SKM-1 treated with dmso at 0.1 percent for 144 hours (cell line): ENCODE measurements around the gene CDK5.
"Not testable (repeated sequence)": the region's sequence is repeated elsewhere in the genome, so short reads cannot be mapped to it uniquely, and the experiment has no call there.

Experiments used
- DNase-seq: peaks from one replicate; lab custom pipeline; 2025; ENCODE audit not compliant: unreplicated experiment; lab: John Stamatoyannopoulos, UW

CDK5 gene

DNA sequence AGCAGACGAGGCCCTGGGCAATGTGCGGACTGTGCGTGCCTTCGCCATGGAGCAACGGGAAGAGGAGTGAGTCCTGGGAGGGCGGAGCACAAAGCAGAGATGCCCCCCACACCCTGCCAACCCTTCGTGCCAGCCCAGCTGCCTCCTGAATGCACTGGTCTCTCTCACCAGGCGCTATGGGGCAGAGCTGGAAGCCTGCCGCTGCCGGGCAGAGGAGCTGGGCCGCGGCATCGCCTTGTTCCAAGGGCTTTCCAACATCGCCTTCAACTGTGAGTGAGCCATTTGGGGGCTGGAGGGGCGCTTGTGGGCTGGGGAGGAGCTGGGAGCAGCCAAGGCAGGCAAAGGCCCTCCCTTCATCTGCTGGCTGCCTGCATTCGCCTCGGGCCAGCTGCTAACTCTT, 21.8 kb downstream of the CDK5 start:
- no peak for DNase-seq

DNA sequence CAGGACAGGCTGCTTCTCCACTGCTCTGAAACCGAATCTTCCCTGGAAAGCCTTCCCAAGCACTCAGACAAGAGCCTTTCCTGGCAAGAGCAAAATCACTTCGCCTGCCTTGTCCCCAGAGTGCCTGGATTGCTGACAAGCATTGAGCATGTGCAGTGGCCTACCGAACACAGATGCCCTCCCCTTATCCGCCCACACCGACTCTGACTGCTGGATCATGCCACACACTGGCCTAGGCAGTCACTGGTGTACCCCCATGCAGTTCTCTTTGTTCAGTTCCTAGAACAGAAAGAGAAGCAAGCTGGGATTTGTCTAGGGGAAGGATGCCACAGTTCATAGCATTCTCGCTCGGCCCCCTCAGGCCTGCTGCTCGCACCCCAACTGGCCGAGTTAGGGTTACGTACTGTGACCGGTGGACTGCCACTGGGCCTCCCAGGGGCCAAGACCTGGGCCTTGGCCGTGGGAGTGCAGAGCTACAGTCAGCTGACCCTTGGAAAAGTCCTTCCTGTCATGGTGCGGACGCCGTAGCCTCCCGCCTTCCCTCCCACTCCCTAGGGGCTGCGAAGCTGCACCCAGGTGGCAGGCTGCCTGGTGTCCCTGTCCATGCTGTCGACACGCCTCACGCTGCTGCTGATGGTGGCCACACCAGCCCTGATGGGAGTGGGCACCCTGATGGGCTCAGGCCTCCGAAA, 22.5 kb downstream of the CDK5 start:
- DNase-seq: no peak

DNA sequence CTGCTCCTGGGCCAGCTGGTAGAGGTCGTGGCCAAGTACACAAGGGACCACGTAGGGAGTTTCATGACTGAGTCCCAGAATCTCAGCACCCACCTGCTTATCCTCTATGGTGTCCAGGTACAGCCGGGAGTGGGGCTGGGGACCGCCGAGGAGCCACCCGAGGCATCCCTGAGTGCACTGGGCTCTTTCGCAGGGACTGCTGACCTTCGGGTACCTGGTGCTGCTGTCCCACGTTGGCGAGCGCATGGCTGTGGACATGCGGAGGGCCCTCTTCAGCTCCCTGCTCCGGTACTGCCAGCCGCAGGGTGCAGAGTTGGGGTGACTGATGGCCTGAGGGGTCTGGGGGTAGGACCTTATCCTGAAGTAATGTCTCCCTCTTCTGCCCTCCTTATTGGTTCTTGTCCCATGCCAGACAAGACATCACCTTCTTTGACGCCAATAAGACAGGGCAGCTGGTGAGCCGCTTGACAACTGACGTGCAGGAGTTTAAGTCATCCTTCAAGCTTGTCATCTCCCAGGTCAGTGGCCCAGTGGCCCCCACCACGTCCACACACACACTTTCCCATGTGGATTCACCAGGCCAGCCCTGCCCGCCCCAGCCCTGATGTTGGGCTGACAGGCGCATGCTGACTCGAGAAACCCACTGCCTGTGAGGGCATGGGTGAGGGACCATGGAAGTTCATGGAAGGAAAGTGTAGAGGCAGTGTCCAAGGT, 23.2 kb downstream of the CDK5 start:
- no peak for DNase-seq

DNA sequence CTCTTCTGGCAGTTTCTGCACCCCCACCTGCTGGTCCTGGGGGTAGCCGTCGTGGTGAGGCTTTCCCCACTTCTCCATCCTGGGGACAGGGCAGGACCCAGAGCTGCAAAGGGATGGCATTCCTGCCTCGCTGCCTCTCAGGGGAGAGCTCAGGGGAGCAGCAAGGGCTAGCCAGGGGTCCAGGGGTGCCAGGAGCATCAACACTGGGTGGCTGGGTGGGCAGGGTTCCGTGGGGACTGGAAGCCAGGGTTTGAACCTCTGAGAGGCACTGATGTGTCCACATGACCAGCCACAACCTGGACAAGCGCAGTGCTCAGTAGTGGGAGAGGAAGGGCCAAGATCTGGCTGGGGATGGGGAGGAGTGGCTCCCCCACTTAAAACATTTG, 23.8 kb downstream of the CDK5 start:
- DNase-seq: no peak

DNA sequence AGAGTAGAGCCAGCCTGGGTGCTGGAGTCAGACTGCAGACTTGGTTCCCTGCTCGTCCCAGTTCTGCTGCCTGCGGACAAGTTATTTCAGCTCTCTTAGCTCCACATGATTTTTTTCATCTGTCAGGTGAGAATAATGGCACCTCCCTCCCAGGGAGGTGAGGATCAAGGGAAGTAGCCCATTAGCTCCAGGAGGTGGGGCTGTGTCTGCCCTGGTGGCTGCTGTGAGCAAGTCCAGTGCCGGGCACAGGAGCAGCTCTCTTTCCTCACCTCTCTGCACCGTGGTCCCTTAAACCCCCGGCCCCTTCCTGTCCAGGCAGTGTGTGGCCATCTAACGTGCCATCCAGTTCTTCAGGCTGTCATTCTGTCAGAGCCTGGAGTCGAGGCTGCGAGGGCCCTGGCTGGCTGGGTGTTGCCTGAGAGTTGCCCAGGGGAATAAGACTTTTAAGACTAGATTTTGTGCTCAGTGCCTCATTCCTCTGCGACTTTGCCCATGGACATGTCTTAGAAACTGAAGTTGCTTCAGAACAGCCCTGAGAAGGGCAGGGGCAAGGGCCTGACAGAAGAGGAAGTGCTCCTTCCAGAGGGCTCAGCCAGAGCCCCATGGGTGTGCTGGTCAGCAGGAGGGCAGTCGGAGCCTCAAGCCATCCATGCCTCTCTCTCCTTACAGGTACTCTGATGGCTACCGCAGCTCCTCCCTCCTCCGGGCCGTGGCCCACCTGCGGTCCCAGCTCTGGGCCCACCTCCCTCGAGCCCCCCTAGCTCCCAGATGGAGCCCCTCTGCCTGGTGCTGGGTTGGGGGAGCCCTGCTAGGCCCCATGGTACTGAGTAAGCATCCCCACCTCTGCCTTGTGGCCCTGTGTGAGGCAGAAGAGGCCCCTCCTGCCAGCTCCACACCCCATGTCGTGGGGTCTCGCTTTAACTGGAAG, 24.5 kb downstream of the CDK5 start:
- DNase-seq: no peak

DNA sequence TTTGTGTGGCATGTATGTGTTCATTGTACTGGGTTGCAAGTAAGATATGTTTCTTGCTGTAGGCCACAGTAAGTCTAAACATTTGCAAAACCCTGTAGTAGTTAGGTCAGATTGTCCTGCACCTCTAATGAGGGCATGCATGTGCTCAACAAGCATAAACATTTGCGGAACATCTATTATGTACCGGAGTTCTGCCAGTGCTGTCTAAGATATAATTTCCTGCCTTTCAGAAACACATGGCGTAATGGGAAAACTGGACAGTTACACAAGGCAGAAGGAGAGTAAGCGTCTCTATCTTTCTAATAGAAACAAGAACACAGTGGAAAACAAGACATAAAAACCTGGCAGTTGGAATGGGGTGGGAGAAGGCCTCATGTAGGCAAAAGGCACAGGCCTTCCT, 26.7 kb downstream of the CDK5 start:
- no peak for DNase-seq

DNA sequence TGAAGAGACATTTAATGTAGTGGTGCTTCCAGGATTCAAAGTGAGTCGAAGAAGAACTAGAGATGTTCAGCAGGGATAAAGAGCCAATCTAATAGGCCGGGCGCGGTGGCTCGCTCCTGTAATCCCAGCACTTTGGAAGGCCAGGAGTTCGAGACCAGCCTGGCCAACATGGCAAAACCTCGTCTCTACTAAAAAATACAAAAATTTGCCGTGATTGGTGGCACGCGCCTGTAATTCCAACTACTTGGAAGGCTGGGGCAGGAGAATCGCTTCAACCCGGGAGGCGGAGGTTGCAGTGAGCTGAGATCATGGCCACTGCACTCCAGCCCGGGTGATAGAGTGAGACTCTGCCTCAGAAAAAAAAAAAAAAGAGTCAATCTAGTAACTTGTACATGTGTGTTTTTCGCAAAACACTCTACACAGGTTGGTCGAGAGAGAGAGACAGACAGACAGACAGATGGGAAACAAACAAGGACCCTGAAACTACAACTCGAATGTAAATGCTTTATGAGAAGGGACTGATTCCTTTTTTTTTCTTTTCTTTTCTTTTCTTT, 28.7 kb downstream of the CDK5 start:
- DNase-seq: no peak

DNA sequence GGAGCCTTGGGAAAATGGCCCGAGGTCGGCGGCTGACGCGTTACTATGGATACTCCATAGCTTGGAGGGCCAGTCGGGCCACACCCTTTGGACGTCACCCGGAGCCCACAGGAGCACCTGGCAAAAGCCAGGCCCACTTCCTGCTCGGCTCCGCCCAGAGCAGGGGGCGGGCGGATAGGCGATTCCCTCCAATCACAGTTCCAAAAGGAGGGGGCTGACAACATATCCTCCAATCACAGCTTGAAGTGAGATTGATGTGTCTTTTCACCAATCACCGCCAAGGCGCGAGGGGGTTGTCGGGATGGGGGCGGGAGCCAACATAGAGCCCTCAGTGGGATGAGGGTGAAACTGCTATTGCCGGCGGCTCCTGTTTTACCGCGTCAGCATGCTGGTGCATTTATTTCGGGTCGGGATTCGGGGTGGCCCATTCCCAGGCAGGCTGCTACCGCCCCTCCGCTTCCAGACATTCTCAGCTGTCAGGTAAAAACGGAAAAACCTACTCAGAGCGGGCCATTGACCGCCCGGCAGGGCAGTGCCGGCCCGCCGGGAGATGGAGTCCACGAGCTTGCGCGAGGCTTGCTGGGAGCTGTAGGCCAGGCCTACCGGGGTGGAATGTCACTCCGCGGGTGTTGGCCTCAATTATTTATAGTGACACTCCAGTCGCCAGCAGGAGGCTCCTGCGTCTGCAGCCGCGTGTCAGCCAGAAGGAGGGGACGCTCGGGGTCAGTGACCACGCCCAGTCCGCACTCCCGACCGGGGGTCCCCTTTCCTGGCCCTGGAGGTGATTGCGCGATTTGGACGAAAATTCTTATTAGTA, 29.4 kb downstream of the CDK5 start, which contains the start of gene ABCB8:
TSS of gene ABCB8 (plus strand) at position 320 of the 817 bp plus-strand sequence. CDS start at position 386, 66 bp downstream.
- DNase-seq: peak; percentile 80

DNA sequence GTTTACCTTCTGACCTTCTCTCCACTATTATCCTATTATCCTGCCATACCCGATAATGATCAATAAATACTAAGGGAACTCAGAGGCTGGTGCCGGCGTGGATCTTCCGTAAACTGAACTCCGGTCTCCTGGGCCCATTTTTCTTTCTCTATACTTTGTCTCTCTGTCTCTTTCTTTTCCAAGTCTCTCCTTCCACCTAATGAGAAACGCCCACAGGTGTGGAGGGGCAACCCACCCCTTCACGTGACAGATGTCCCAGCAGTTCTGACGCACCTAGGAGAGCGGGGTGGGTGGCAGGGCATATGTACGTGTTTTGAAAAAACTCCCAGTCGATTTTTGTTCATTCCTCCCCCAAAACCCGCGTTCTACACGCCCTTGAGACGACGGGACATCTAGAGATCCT, 30.0 kb downstream of the CDK5 start:
- DNase-seq: not testable (repeated sequence)

DNA sequence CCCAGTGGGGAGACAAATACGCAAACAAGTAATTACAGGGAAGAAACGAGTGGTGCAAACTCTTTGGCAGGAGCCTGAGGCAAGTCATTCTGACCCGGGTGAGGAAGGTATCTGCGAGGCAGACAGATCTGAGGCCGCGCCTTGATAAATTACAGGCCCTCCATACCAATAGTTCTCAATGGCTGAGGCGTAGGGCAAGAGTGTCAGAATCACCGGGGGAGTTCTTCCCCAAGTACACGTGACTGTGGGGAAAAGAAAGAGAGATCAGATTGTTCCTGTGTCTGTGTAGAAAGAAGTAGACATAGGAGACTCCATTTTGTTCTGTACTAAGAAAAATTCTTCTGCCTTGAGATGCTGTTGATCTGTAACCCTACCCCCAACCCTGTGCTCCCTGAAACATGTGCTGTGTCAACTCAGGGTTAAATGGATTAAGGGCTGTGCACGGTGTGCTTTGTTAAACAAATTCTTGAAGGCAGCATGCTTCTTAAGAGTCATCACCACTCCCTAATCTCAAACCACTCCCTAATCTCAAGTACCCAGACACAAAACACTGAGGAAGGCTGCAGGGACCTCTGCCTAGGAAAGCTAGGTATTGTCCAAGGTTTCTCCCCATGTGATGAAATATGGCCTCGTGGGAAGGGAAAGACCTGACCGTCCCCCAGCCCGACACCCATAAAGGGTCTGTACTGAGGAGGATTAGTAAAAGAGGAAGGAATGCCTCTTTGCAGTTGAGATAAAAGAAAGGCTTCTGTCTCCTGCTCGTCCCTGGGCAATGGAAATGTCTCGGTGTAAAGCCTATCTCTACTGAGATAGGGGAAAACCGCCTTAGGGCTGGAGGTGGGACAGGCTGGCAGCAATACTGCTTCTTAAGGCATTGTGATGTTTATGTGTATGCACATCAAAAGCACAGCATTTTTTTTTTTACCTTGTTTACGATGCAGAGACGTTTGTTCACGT, 30.6 kb downstream of the CDK5 start:
- DNase-seq: not testable (repeated sequence)

DNA sequence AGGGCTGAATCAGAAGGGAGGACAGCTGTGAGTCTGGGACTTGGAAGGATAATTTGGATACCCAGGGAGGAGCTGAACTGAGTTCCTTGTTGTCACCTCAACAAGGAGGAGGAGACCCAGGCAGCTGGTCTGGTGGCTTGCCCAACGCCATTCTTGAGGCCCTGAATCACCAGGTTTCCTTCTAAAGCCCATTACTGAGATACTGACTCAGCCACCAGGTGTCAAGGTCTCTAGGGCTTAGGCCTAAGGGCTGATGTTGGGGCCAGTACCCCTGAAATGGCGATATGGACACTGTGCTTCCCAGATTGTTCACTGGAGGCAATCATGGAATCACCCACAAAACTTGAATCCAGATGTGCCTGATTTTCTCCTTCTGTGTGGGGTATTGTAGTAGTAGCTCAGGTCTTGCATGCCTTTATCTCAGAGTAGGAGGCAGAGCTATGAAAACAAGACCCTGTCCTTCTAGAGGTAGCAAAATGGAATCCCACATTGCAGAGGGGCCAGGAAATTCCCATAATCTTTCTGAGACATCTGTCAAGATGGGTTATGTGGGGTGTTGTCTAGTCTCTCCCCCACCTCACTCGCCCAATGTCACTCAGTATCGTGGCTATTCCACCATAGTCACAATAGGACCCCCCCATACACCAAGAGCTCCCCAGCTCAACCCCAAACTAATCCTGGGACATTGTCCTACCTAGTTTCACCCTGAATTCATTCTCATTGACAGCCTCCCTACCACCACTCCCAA, 31.6 kb downstream of the CDK5 start:
- no peak for DNase-seq

DNA sequence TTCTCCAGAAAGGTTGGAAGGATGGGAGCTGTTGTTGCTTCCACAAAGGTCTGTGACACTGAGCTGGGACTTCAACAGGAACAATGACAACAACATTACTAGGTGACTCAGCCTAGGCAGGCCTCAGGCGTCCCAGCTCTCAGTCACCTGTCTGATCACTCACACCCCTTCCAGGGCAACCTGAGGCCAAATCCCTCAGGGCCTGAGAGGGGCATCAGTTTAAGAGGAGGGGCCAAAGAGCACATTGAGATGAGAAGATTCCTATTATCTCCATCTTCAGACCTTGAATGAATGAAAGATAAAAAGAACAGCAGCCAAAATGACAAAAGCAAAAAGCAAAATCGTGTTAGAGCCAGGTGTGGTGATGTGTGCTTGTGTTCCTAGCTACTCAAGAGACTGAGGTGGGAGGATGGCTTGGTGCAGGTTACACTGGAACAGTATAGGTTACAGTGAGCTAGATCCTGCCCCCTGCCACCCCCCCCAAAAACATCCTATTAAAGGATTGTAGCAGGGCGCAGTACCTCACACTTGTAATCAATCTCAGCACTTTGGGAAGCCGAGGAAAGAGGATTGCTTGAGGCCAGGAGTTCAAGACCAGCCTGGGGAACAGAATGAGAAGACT, 33.2 kb downstream of the CDK5 start, which contains the start of gene ATG9B:
TSS of gene ATG9B (minus strand) at position 60 of the 622 bp plus-strand sequence. CDS start 71 bp downstream, outside the sequence.
- DNase-seq: no peak

DNA sequence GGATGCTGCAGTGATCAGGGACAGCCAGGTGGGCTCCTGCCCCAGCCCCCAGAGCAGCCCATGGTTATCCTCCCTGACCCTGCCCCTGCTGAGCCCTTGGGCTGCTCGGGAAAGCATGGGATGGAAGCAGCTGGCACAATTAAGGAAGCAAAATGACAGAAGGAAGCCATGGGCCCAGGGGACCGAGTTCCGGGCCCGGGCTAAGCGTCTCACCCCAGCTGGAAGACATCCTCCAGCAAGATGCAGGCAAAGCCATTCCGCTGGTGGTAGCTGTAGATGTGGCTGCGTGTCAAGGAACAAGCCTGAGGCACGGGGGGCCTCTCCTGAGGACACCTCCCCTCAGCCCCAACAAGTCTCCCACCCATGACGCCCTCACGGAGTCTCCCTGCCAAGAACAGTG, 34.5 kb downstream of the CDK5 start:
- no peak for DNase-seq

DNA sequence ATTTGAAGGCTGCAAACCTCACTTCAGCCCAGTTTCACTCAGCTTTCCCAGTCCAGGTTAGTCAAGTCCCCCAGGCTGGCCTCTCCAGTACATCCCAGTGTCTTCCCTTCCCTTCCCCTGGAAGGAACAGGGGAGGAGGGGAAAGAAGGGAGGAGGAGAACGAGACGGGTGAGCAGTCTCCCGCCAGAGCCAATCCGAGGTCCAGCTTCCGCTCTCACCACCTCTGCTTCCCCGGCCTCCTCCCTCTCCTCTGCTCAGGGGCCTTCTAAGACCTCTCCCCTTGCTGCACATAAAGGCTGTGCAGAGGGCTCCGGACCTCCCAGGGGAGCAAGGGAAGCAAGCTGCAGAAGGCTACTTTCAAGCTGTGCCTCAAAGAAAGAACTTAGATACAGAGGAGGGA, 37.5 kb downstream of the CDK5 start:
- DNase-seq: no peak

DNA sequence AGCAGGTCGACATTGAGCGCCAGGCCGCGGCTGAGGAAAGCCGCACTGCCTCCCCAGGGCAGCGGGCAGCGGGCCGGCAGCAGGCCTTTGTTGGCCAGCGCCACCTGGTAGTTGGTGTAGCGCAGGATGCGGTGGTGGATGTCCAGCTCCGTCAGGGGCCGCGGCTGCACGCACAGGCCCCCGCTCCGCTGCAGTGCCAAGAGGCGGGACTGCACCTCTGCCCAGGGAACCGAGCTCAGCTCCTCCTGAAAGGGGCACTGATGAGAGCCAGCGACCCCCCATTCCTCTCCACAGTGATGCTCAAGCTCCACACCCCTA, 38.6 kb downstream of the CDK5 start:
- DNase-seq: no peak

DNA sequence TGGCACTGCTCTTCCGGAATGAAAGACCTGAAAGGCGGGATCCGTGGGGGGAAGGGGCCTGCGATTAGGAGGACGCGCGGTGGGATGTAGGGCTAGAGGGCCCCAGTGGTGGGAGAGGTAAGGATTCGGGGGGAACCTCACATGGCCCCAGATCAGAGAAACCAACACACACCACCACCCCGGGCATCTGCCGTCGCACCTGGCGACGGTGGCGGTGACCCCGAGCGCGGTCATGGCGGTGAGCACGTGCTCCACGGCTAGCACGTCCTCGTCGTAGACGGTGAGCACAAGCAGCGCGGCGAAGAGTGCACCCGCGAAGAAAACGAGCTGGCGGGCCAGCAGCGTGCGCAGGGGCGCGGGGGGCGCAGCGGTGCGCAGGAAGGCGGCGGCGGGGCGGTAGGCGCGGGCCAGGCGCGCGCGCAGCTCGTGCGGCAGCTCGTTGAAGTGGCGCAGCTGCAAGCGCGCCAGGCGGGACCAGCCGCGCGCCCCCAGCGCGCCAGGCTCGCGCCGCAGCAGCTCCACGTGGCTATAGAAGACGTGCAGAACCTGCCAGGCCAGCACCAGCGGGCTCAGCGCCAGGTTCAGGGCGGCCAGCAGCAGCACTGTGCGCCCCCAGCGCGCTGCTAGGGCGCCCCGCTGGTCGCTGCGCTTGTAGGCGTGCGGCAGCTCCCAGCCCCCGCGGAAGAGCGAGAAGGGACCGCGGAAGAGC, 39.1 kb downstream of the CDK5 start:
- DNase-seq: no peak

DNA sequence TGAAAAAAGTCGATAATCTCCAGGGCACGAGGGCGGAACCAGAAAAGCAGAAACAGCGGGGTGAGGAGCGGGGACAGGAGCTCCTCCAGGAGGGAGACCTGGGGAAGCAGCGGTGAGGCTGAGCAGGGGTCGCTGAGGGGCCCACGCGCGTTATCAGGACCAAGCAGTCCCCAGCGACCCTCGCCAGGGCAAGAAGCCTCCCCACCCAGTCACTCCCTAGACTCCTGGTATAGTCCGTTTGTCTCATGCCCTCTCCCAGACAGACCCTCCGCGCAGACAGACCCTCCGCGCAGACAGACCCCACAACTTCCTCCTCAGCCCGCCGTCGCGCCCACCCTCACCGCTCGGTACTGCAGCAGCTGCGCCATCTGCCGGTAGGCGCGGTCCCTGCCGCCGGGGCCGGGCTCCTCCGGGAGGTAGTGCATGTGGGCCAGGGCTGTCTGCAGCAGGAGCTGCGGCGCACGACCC, 39.7 kb downstream of the CDK5 start:
- DNase-seq: peak; percentile 20
